HG02588 (cell line): ENCODE measurements around the gene TACR1.

Experiments used
- ATAC-seq: cut with Tn5 transposase; IDR thresholded peaks from one replicate; pipeline ENCODE4 v1.9.1; 2021; ENCODE audit warnings: mild to moderate bottlenecking, moderate library complexity; ENCODE audit not compliant: unreplicated experiment

TACR1 gene

GRCh38 chr2:75025216-75025615, 174.1 kb downstream of the TACR1 start:
- no peak for ATAC-seq

GRCh38 chr2:75023666-75024455, 175.5 kb downstream of the TACR1 start:
- ATAC-seq, result no peak

- ATAC-seq, result no peak
Observed at GRCh38 chr2:75022516-75022915, 176.8 kb downstream of the TACR1 start.

GRCh38 chr2:75021672-75022071, 177.6 kb downstream of the TACR1 start:
- ATAC-seq, result no peak

GRCh38 chr2:75020476-75020875, 178.8 kb downstream of the TACR1 start:
- ATAC-seq, result no peak

- no peak for ATAC-seq
Observed at GRCh38 chr2:75019790-75020189, 179.5 kb downstream of the TACR1 start.

- ATAC-seq, result no peak
Observed at GRCh38 chr2:75018162-75018561, 181.2 kb downstream of the TACR1 start.

GRCh38 chr2:75012080-75012479, 187.2 kb downstream of the TACR1 start:
- no peak for ATAC-seq

GRCh38 chr2:75010571-75010970, 188.7 kb downstream of the TACR1 start:
- no peak for ATAC-seq

- no peak for ATAC-seq
Observed at GRCh38 chr2:75007819-75008218, 191.5 kb downstream of the TACR1 start.

- ATAC-seq, result no peak
Observed at GRCh38 chr2:75007061-75007460, 192.3 kb downstream of the TACR1 start.

GRCh38 chr2:75006041-75006440, 193.3 kb downstream of the TACR1 start:
- ATAC-seq, result no peak

GRCh38 chr2:75003773-75004172, 195.5 kb downstream of the TACR1 start:
- no peak for ATAC-seq

GRCh38 chr2:75003276-75003675, 196.0 kb downstream of the TACR1 start:
- ATAC-seq, result no peak

GRCh38 chr2:75002007-75002406, 197.3 kb downstream of the TACR1 start:
- no peak for ATAC-seq

GRCh38 chr2:74999468-74999867, 199.9 kb downstream of the TACR1 start:
- no peak for ATAC-seq
